OCI-LY3 (cell line): ENCODE measurements around the gene SYDE1.

Experiments used
- EZH2phosphoT487 ChIP-seq: fragments of 200-600 bp; shearing (Covaris generic); IDR thresholded peaks from 2 replicates; pipeline ENCODE4 v1.6.1; 2018; ENCODE audit warnings: antibody characterized with exemption, mixed run types, low read depth
- TF ChIP-seq, protein P1 (sequence below): fragments of 200-600, 300-600 bp; sonication (generic); IDR thresholded peaks from 2 replicates; pipeline ENCODE4 v1.5.1; 2014; ENCODE audit warnings: antibody characterized with exemption, low read length, low read depth

DNA sequence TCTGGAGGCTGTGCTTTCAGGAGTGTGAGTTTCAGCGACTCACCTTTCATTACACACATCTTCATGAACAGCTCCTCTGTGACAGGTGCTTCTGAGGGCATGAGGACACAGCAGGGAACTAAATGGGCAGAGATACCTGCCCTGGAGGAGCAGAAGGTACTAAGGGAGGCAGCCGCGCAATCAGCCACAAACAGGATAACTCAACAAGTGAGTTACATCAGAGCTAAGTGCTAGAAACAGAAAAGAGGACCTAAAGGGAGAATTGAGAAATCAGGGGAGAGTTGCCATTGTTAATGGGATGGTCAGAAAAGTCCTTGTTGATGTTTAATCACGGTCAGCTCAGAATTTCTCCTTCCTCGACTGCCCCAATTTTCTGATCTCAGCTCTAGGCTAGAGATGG, 42.5 kb downstream of the SYDE1 start:
- TF ChIP-seq, protein P1, sequence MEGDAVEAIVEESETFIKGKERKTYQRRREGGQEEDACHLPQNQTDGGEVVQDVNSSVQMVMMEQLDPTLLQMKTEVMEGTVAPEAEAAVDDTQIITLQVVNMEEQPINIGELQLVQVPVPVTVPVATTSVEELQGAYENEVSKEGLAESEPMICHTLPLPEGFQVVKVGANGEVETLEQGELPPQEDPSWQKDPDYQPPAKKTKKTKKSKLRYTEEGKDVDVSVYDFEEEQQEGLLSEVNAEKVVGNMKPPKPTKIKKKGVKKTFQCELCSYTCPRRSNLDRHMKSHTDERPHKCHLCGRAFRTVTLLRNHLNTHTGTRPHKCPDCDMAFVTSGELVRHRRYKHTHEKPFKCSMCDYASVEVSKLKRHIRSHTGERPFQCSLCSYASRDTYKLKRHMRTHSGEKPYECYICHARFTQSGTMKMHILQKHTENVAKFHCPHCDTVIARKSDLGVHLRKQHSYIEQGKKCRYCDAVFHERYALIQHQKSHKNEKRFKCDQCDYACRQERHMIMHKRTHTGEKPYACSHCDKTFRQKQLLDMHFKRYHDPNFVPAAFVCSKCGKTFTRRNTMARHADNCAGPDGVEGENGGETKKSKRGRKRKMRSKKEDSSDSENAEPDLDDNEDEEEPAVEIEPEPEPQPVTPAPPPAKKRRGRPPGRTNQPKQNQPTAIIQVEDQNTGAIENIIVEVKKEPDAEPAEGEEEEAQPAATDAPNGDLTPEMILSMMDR = no peak
- no peak for TF ChIP-seq EZH2phosphoT487
